Stimulated activated CD8-positive, alpha-beta memory T cell treated with anti-CD3 and anti-CD28 coated beads, Interleukin-15, amount 100 ng/mL, for 48 hours (primary cell): ENCODE results near the gene ADSL.

ENCODE experiments used
- DNase-seq, 2 donors: peaks; one replicate each; pipeline ENCODE4 v3.0.0-alpha.2; 2020; ENCODE audit warnings: low read depth in 2 of 2

Gene ADSL

DNA sequence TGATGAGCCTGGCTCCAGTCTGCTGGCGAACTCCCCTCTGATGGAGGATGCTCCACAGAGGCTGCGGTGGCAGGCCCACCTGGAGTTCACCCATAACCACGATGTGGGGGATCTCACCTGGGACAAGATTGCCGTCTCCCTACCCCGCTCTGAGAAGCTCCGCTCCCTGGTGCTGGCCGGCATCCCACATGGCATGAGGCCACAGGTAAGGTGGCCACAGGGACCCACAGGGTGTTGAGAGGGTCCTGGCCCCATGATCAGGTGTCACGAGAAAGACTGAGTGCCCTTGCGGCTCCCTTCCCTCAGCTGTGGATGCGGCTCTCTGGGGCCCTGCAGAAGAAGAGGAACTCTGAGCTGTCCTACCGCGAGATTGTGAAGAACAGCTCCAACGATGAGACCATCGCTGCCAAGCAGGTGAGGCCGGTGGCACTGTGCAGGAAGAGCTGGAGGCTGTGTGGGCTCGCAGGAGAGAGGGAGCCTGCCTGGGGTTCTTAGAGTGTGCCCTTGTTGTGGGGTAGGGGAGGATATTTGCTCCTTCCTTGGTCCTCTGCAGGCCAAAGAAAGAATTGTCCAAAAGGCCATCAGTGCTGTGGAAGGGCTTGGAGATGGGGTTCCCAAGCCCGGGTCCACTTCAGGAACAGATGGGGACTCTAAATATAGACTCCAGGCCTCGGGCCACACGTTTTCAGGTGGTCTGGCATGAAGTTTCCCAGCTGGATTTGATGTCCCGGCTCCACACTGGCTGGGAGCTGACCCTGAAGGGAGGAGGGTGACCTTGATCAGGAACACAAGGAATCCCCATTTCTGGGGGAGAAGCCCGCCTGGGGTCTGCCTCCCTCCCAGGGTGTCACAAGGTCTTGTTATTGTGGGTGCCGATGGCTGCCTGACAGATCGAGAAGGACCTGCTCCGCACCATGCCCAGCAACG is 58.2 kb downstream of the ADSL start:
- no peak for DNase-seq

- DNase-seq: no peak
These were observed 59.1 kb downstream of the ADSL start for GRCh38 chr22:40405178-40406062.

- no peak for DNase-seq
These were observed 60.0 kb downstream of the ADSL start for GRCh38 chr22:40406063-40406890.

GRCh38 chr22:40407021-40407761 is 60.9 kb downstream of the ADSL start:
- no peak for DNase-seq

DNA sequence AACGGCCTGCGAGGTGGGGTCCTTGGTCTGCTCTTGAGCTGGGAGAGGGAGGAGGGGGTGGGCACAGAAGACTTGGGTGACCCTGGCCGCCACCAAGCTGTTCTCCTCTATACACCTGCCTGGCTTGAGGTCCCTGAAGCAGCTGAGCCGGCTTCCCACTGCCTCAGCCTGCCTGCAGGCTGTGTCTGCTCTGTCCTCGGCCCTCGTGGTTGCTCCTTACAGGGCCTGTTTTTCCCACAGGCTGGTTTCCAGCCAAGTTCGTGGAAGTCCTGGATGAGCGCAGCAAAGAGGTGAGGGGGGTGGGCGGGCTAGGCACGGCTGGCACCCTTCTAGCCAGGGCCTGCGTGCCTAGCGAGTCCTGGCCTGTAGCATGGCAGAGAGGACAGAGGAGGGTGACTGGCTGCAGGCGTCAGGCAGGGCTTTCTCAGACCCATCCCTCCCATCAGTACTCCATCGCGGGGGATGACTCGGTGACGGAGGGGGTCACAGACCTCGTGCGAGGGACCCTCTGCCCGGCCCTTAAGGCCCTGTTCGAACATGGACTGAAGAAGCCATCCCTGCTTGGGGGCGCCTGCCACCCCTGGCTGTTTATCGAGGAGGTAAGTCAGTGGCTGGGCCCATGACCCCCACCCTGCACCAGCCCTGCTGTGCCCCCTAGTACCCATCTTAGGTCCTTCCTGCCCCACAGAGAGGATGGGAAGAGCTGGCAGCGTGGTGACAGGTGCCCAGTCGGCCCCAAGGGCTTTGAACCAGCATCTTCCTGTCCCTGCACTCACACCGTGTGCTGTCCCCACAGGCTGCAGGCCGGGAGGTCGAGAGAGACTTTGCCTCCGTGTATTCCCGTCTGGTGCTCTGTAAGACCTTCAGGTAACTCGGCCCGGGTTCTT is 61.8 kb downstream of the ADSL start:
- DNase-seq: no peak

GRCh38 chr22:40408718-40409612 is 62.7 kb downstream of the ADSL start:
- DNase-seq: no peak

DNA sequence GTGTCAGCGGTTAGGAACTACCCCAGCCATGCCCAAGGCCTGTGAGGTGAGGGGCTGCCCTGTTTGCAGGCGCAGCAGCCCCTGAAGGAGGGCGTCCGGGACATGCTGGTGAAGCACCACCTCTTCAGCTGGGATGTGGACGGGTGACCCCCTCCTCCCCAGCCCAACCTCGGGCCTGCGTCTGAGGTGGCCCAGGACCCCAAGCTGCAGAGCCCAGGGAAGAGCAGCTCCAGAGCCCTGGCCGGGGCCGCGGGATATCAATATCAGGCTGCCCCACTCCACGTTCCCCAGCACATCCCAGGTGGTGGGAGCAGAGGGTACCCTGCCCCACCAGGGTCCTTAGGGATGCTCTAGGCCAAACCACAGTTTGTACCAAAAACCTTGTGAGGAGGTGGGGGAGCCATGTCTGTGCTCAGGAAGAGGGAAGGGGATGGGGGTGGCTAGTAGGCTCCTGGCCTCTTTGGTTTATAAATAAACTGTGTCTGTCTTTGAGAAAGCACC is 63.4 kb downstream of the ADSL start:
- DNase-seq: no peak

DNA sequence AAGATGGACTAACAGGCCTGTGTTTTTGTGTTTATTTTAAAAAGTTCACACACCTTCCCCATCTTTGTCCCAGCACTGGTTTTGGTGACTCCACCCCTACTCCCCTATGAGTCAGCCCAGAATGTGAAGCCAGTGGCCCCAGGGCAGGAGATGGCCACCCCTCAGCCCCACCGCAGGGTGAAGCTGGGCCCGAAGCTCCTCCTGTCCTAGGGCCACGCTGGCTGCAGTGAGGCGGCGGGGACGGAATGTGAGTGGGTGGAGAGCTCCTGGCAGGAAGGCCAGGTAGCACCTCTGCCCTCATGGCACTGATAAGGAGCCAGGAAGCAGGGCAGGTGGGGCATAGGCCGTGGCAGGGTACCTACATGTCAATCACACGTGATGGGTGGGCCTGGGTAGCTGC is 64.0 kb downstream of the ADSL start:
- no peak for DNase-seq

GRCh38 chr22:40410731-40411505 is 64.6 kb downstream of the ADSL start:
- no peak for DNase-seq

GRCh38 chr22:40411506-40411861 is 65.2 kb downstream of the ADSL start:
- DNase-seq: no peak

- DNase-seq: no peak
These were observed 66.1 kb downstream of the ADSL start for GRCh38 chr22:40412441-40412840.

- DNase-seq: no peak
These were observed 67.6 kb downstream of the ADSL start for GRCh38 chr22:40413873-40414272.

DNA sequence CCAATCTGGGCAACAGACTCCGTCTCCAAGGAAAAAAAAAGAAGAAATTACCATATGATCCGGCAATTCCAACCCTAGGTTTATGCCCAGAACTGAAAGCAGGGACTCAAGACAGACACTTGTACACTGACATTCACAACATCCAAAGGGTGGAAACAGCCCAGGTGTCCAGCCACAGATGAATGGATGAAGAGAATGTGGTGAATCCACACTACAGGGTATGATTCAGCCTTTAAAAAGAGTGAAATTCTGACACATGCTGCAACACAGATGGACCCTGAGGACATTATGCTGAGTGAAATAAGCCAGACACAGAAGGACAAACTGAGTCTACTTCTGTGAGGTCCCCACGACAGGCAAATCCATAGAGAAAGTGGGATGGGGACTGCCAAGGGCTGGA is 68.0 kb downstream of the ADSL start:
- no peak for DNase-seq

- no peak for DNase-seq
These were observed 68.7 kb downstream of the ADSL start for GRCh38 chr22:40414838-40415505.

GRCh38 chr22:40415531-40416266 is 69.4 kb downstream of the ADSL start:
- no peak for DNase-seq

GRCh38 chr22:40416267-40416570 is 69.9 kb downstream of the ADSL start:
- no peak for DNase-seq

GRCh38 chr22:40416636-40417035 is 70.3 kb downstream of the ADSL start:
- DNase-seq: no peak
